Lower leg skin (tissue), 4 donors: ENCODE results near the gene PNPO. TPM values are rescaled to one million over a fixed set of nuclear protein-coding genes. Genes with fewer than 3 reads are reported as not detected.
A peak's percentile ranks its signal among the peaks of the same experiment; 100 is the strongest.

Experiments
- DNase-seq, 2 donors: peaks; one replicate each; pipeline ENCODE4 v3.0.0-alpha.2; 2019; ENCODE audit warnings: low spot score in 2 of 2
- H3K4me3 ChIP-seq: fragments of 200-600 bp; sonication (generic); 2 replicates; pipeline ENCODE4 v1.5.1; 2017; ENCODE audit warnings: mild to moderate bottlenecking, low read depth; ENCODE audit not compliant: poor library complexity, severe bottlenecking
- CTCF ChIP-seq, 3 donors: fragments of 450-650 bp; IDR thresholded peaks; one replicate each; pipeline ENCODE4 v1.5.1; 2016; ENCODE audit warnings: antibody characterized with exemption in 3 of 3, mild to moderate bottlenecking in 3 of 3, moderate library complexity in 2 of 3
- POLR2A ChIP-seq, 2 donors: fragments of 450-650 bp; IDR thresholded peaks; one replicate each; pipeline ENCODE4 v1.6.1; 2016 to 2017; ENCODE audit warnings: antibody characterized with exemption in 2 of 2, mild to moderate bottlenecking in 1 of 2, moderate library complexity in 1 of 2
- WGBS, 2 donors: methylation state at CpG; one replicate each; pipeline ENCODE4 v1.1.5; 2018; 5-methylcytosine and 5-hydroxymethylcytosine counted together
- intact Hi-C: fragments of 100-400 bp; cut with DNase I; formaldehyde crosslinking; loops from one replicate; pipeline ENCODE4 v1.15.0; 2023; ENCODE audit warnings: low total_unique reads
- total RNA-seq, 4 donors: library from RNA; depleted of rRNA; stranded (reverse); fragments of >200 nt; gene quantifications; one replicate each; pipeline ENCODE4 v1.1.0, GENCODE V29; 2016

PNPO gene
- total RNA-seq = 10 to 100 TPM; 20.2 to 36.8 (median 30.3) TPM

- no peak for TF ChIP-seq POLR2A (IDR thresholded peaks at IDR 0.05)
- TF ChIP-seq CTCF (IDR thresholded peaks at IDR 0.05) = peak in 1 of 3 donors; percentile 1
- DNase-seq = peak; percentile 97 to 98
- intact Hi-C loops = no loop called here
- 1% methylated on average over 28 to 43 of the region's 50 CpGs for WGBS, 2 donors
- peak within 1 kb of the TSS; percentile 75 for H3K4me3 ChIP-seq
Measured at GRCh38 chr17:47941246-47942095, at the start of gene PNPO. PNPO (plus strand) TSS chr17:47941571; CDS start chr17:47941676, 105 bp downstream.

GRCh38 chr17:47894498-47895346 lies 46.6 kb upstream of the PNPO start:
- DNase-seq = no peak
- intact Hi-C loops = no loop called here
- TF ChIP-seq POLR2A (IDR thresholded peaks at IDR 0.05) = no peak
- TF ChIP-seq CTCF (IDR thresholded peaks at IDR 0.05) = no peak
- WGBS, 2 donors = 28 to 32% methylated on average over 11 of the region's 11 CpGs
- peak overlapping the region; percentile 75 for H3K4me3 ChIP-seq

- intact Hi-C loops = no loop called here
- 0 to 1% methylated on average over 23 to 25 of the region's 25 CpGs for WGBS, 2 donors
- TF ChIP-seq POLR2A (IDR thresholded peaks at IDR 0.05) (peak in 1 of 2 donors; percentile 78), CTCF (IDR thresholded peaks at IDR 0.05) (no peak)
- peak in 1 of 2 donors; percentile 86 for DNase-seq
- H3K4me3 ChIP-seq = peak overlapping the region; percentile 75
Measured at GRCh38 chr17:47895347-47895855, 46.0 kb upstream of the PNPO start.

GRCh38 chr17:47895856-47896671 lies 45.3 kb upstream of the PNPO start, which contains the start of gene SP2:
SP2 (plus strand) TSS chr17:47896236; CDS start chr17:47896287, 51 bp downstream.
- WGBS, 2 donors = 0 to 1% methylated on average over 43 to 53 of the region's 70 CpGs
- TF ChIP-seq CTCF (IDR thresholded peaks at IDR 0.05) (peak in 1 of 3 donors; percentile 100), POLR2A (IDR thresholded peaks at IDR 0.05) (peak in 1 of 2 donors; percentile 30)
- peak; percentile 100 for DNase-seq
- H3K4me3 ChIP-seq = peak within 1 kb of the TSS; percentile 75
- intact Hi-C loops = no loop called here
